Osteoblast (primary cell): ENCODE results near the gene MUC15. TPM values are rescaled to one million over a fixed set of nuclear protein-coding genes. Genes with fewer than 3 reads are reported as not detected.

Source experiments
- DNase-seq: peaks from one replicate; pipeline ENCODE4 v3.0.0; 2011; ENCODE audit warnings: low spot score, mixed read lengths; ENCODE audit not compliant: insufficient read length; ENCODE audit errors: missing footprints
- H2AFZ ChIP-seq: 2 replicates; pipeline ENCODE4 v1.6.0; 2011; ENCODE audit warnings: mild to moderate bottlenecking, low read length
- H3K27ac ChIP-seq: 2 replicates; pipeline ENCODE4 v1.5.1; 2011; ENCODE audit warnings: mild to moderate bottlenecking, low read depth, low read length, moderate library complexity
- H3K27me3 ChIP-seq: 2 replicates; pipeline ENCODE4 v1.6.0; 2012; ENCODE audit warnings: mild to moderate bottlenecking, control low read depth, inconsistent platforms, low read length, moderate library complexity; ENCODE audit not compliant: insufficient read depth
- H3K36me3 ChIP-seq: 2 replicates; pipeline ENCODE4 v1.5.1; 2011; ENCODE audit warnings: mild to moderate bottlenecking, low read length, control low read depth, moderate library complexity; ENCODE audit not compliant: insufficient read depth
- H3K4me1 ChIP-seq: 2 replicates; pipeline ENCODE4 v1.5.1; 2011; ENCODE audit warnings: mild to moderate bottlenecking, low read length, control low read depth, moderate library complexity; ENCODE audit not compliant: insufficient read depth
- H3K4me2 ChIP-seq: 2 replicates; pipeline ENCODE4 v1.6.0; 2011; ENCODE audit warnings: mild to moderate bottlenecking, low read length; ENCODE audit not compliant: insufficient read depth
- H3K4me3 ChIP-seq: fragments of 200-600 bp; sonication (generic); 3 replicates; pipeline ENCODE4 v1.5.1; 2012; ENCODE audit warnings: mild to moderate bottlenecking, low read length, inconsistent platforms; ENCODE audit not compliant: insufficient read depth
- H3K79me2 ChIP-seq: 2 replicates; pipeline ENCODE4 v1.6.0; 2012; ENCODE audit warnings: mild to moderate bottlenecking, low read length, control low read depth, inconsistent platforms; ENCODE audit not compliant: insufficient read depth
- H3K9me3 ChIP-seq: 2 replicates; pipeline ENCODE4 v1.5.1; 2011; ENCODE audit warnings: low read depth, low read length, control low read depth
- H4K20me1 ChIP-seq: 2 replicates; pipeline ENCODE4 v1.6.0; 2012; ENCODE audit warnings: mild to moderate bottlenecking, low read length, control low read depth; ENCODE audit not compliant: insufficient read depth
- total RNA-seq: library from RNA; depleted of rRNA; stranded (reverse); fragments of >200 nt; gene quantifications from 2 replicates; pipeline ENCODE4 v1.2.3, GENCODE V29; 2012
- TF ChIP-seq, protein P1 (sequence below): IDR thresholded peaks from 2 replicates; pipeline ENCODE4 v1.5.1; 2011; ENCODE audit warnings: mild to moderate bottlenecking, low read depth, low read length, moderate library complexity; ENCODE audit errors: extremely low read depth

MUC15 gene
- total RNA-seq, 1 donor: not detected

DNA sequence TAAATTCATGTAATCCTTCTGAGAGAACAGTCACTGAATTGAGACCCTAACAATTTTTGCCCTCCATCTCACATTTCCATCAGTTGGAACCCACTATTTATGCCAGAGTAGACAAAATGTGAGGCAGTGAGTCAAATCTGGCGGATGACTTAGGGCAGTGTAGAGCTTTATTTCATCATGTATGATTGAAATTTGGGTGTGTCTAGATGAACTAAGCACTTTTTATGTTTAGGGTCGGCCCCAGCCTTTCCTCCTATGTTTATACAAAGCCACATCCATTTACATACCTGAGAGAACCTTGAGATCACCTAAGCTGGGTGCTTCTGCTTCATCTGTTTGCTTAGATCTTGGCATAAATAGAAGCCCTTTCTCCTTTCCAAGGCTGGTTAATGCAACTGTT is 15.0 kb upstream of the MUC15 start:
- H3K9me3 ChIP-seq: no peaks in the 10 kb centered on the region
- no peaks in the 10 kb centered on the region for H3K36me3 ChIP-seq
- no peak overlapping the region for H3K4me2 ChIP-seq
- no peaks in the 10 kb centered on the region for H3K79me2 ChIP-seq
- no peaks in the 10 kb centered on the region for H4K20me1 ChIP-seq
- H3K27me3 ChIP-seq: no peaks in the 10 kb centered on the region
- no peak overlapping the region for H3K27ac ChIP-seq
- H3K4me1 ChIP-seq: no peaks in the 10 kb centered on the region
- no peak overlapping the region for H2AFZ ChIP-seq
- DNase-seq: no peak
- H3K4me3 ChIP-seq: no peak overlapping the region
- TF ChIP-seq, protein P1, sequence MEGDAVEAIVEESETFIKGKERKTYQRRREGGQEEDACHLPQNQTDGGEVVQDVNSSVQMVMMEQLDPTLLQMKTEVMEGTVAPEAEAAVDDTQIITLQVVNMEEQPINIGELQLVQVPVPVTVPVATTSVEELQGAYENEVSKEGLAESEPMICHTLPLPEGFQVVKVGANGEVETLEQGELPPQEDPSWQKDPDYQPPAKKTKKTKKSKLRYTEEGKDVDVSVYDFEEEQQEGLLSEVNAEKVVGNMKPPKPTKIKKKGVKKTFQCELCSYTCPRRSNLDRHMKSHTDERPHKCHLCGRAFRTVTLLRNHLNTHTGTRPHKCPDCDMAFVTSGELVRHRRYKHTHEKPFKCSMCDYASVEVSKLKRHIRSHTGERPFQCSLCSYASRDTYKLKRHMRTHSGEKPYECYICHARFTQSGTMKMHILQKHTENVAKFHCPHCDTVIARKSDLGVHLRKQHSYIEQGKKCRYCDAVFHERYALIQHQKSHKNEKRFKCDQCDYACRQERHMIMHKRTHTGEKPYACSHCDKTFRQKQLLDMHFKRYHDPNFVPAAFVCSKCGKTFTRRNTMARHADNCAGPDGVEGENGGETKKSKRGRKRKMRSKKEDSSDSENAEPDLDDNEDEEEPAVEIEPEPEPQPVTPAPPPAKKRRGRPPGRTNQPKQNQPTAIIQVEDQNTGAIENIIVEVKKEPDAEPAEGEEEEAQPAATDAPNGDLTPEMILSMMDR: no peak

DNA sequence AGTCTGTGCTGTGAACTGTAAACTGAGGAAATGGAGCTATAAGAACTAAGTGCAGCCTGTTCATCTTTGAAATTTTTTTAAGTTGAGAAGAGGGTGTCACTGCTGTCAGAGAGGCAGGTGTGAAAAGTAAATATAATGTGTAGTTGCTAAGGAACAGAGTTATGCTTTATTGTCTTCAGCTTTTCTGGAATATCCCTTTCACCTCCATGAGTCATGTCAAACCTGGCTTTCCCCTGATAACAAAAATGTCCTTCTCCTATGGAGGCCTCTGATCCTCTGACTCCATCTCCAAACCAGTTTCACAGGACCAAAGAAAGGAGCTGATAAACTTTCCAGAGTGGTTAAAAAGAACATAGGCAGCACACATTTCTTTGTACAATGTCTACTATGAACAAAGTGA is 12.8 kb upstream of the MUC15 start:
- no peaks in the 10 kb centered on the region for H4K20me1 ChIP-seq
- H3K27ac ChIP-seq: no peak overlapping the region
- DNase-seq: no peak

DNA sequence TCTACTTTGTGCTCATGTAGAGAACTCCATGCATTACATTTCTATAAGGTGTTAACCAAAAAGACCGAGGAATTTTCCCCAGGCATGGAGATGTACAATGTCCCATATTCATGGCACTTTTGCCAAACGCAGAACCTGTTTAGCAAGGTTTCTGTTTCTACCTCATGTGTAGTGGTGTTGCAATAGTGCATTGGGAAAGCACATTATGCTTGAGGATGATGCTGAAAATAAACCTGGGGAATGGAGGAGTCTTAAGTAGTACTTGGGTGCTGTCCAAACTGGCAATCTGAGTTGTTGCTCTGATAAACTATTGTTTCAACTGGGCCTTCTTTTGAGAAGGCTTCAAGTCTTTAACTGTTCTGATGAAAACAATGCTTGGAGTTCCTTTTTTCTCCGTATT is 11.5 kb upstream of the MUC15 start:
- no peaks in the 10 kb centered on the region for H3K4me1 ChIP-seq
- H2AFZ ChIP-seq: no peak overlapping the region
- H3K79me2 ChIP-seq: no peaks in the 10 kb centered on the region
- no peak overlapping the region for H3K4me3 ChIP-seq
- H3K9me3 ChIP-seq: no peaks in the 10 kb centered on the region
- H3K36me3 ChIP-seq: no peaks in the 10 kb centered on the region
- H4K20me1 ChIP-seq: no peaks in the 10 kb centered on the region
- TF ChIP-seq, protein P1: no peak
- DNase-seq: no peak
- no peak overlapping the region for H3K27ac ChIP-seq
- H3K27me3 ChIP-seq: no peaks in the 10 kb centered on the region
- no peak overlapping the region for H3K4me2 ChIP-seq

More for the DNA sequence above, 12.8 kb upstream of the MUC15 start:
- no peaks in the 10 kb centered on the region for H3K9me3 ChIP-seq
- TF ChIP-seq, protein P1: no peak
- H3K4me2 ChIP-seq: no peak overlapping the region
- H2AFZ ChIP-seq: no peak overlapping the region
- H3K4me1 ChIP-seq: no peaks in the 10 kb centered on the region
- no peak overlapping the region for H3K4me3 ChIP-seq
- H3K36me3 ChIP-seq: no peaks in the 10 kb centered on the region
- no peaks in the 10 kb centered on the region for H3K27me3 ChIP-seq
- H3K79me2 ChIP-seq: no peaks in the 10 kb centered on the region

DNA sequence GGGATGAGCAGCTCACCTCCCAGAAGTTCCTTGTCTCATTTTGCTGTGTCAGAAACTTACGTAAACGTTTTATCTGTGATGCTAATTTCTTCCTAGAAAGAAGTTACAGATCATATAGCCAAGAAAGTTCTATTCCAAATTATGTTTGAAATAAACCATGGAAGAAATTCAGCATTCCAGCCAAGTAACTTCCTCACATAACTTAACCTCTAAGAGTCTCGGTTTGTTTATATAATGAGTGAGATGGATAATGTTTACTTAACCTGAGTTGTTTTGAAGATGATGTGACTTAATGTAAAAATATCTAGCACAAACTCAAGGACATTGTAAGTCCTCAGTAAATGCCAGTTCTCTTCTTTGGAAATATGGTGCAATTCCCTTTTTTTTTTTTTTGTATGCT is 8.9 kb upstream of the MUC15 start:
- no peak for DNase-seq
- no peaks in the 10 kb centered on the region for H3K4me1 ChIP-seq
- H4K20me1 ChIP-seq: no peaks in the 10 kb centered on the region
- no peak overlapping the region for H3K4me2 ChIP-seq
- no peaks in the 10 kb centered on the region for H3K27me3 ChIP-seq
- H3K27ac ChIP-seq: no peak overlapping the region
- H3K36me3 ChIP-seq: no peaks in the 10 kb centered on the region
- TF ChIP-seq, protein P1: no peak
- no peak overlapping the region for H3K4me3 ChIP-seq
- no peaks in the 10 kb centered on the region for H3K79me2 ChIP-seq
- H3K9me3 ChIP-seq: no peaks in the 10 kb centered on the region
- no peak overlapping the region for H2AFZ ChIP-seq
